IPS-18c (cell line): ENCODE data around the gene GID4.

Source experiments
- H3K4me3 ChIP-seq: 2 replicates; pipeline ENCODE4 v1.7.0; 2013; ENCODE audit warnings: low read depth, mild to moderate bottlenecking, low read length, moderate library complexity; ENCODE audit not compliant: insufficient read depth
- H3K9me3 ChIP-seq: one replicate; pipeline ENCODE4 v1.6.1; 2013; ENCODE audit warnings: mild to moderate bottlenecking, low read length, moderate library complexity; ENCODE audit not compliant: control insufficient read depth, insufficient read depth

The GID4 gene

DNA sequence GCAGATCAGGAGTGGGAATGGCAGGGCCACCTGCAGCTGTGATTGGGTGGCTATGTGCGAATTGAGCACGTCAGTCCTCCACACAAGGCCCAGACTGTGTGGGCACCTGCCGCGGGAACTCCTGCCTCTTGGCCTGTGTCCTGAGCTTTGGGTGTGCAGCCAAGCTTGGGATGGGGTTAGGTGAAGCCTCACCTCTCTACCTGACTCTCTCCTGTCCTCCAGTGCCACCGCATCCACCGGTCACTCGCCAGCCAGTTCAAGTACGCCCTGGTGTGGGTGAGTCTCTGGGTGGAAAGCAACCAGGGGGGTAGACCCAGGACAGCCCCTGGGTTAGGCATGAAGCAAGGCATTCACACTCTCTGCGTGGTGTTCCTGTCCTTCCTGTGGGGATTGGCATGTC, 67.0 kb downstream of the GID4 start:
- no peak overlapping the region for H3K4me3 ChIP-seq
- no peaks in the 10 kb centered on the region for H3K9me3 ChIP-seq

- H3K4me3 ChIP-seq = no peak overlapping the region
These were observed 68.0 kb downstream of the GID4 start for GRCh38 chr17:18107061-18107790.

GRCh38 chr17:18107971-18108370, 68.8 kb downstream of the GID4 start:
- peaks cover 2% of the 10 kb centered on the region for H3K9me3 ChIP-seq
- no peak overlapping the region for H3K4me3 ChIP-seq

More at GRCh38 chr17:18107061-18107790, 68.0 kb downstream of the GID4 start:
- H3K9me3 ChIP-seq = peaks cover 2% of the 10 kb centered on the region

- Histone ChIP-seq H3K9me3 (peaks cover 2% of the 10 kb centered on the region), H3K4me3 (no peak within 1 kb of the TSS)
These were observed 69.4 kb downstream of the GID4 start, which contains the start of gene MYO15A for GRCh38 chr17:18108401-18109312. Gene MYO15A (plus strand): TSS chr17:18108756. CDS start chr17:18118801, 10,045 bp downstream.

- Histone ChIP-seq H3K4me3 (no peak overlapping the region), H3K9me3 (peaks cover 2% of the 10 kb centered on the region)
These were observed 70.8 kb downstream of the GID4 start for GRCh38 chr17:18109935-18110485.

GRCh38 chr17:18110636-18111145, 71.5 kb downstream of the GID4 start:
- Histone ChIP-seq H3K9me3 (peaks cover 2% of the 10 kb centered on the region), H3K4me3 (no peak overlapping the region)

DNA sequence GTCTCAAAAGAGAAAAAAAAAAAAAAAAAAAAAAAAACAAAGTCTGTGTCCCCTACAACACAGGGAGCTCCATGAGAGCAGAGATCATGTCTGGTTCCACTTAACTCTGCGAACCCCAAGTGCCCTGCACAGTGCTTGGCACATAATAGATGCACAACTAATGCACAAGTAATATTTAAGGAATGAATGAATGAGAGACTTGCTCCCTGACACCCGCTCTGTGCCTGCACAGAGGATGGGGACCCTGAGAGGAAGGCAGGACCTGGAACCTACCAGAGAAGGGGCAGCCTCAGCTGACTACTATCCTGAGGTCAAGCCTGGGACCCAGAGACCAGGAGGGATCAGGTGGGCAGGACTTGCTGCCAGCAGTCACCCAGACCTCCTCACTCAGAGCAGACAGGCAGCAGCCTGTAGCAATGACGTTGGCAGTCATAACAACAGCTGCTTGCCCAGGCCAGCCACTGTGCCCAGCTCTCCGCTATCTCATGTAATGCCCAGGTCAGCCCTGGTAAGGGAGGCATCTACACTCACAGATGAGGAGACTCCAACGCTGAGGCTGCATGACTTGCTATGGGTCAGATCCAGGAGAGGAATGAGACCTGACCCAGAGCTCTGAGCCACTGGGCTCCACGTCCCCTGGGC, 72.2 kb downstream of the GID4 start:
- peaks cover 2% of the 10 kb centered on the region for H3K9me3 ChIP-seq
- H3K4me3 ChIP-seq = no peak overlapping the region

DNA sequence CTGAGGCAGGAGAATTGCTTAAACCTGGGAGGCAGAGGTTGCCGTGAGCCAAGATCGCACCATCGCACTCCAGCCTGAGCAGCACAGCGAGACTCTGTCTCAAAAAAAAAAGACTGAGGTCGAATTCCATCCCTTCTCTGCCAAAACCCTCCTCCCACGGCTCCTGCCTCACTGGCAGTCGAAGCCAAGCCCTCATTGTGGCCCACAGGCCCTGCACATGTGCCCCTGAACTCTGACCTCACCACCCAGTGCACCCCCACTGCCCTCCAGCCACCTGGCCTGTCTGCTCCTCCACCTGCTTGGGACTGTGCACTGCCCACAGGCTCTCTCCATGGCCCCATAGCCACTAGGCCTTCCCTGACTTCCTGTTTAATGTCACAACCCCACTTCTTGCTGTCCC, 76.3 kb downstream of the GID4 start:
- Histone ChIP-seq H3K4me3 (no peak overlapping the region), H3K9me3 (peaks cover 7% of the 10 kb centered on the region)

- H3K9me3 ChIP-seq = peaks cover 7% of the 10 kb centered on the region
- no peak overlapping the region for H3K4me3 ChIP-seq
These were observed 76.9 kb downstream of the GID4 start for GRCh38 chr17:18116078-18116477.

- no peak overlapping the region for H3K4me3 ChIP-seq
These were observed 78.3 kb downstream of the GID4 start for GRCh38 chr17:18117533-18117932.

More at GRCh38 chr17:18117533-18117932, 78.3 kb downstream of the GID4 start:
- H3K9me3 ChIP-seq = peaks cover 5% of the 10 kb centered on the region
